BE2C (cell line): Measurements from ENCODE around the gene AIP.

ENCODE experiments used
- DNase-seq: peaks from one replicate; pipeline ENCODE4 v3.0.0-alpha.2; 2020
- H3K27me3 ChIP-seq: fragments of 250-450 bp; sonication (Bioruptor Pico); 2 replicates; pipeline ENCODE4 v1.5.1; 2020; ENCODE audit warnings: mild to moderate bottlenecking
- H3K36me3 ChIP-seq: fragments of 250-450 bp; sonication (Bioruptor Pico); 2 replicates; pipeline ENCODE4 v1.5.1; 2020; ENCODE audit warnings: mild to moderate bottlenecking
- H3K4me1 ChIP-seq: fragments of 250-450 bp; sonication (Bioruptor Pico); 2 replicates; pipeline ENCODE4 v1.5.1; 2020
- H3K4me3 ChIP-seq: 2 replicates; pipeline ENCODE4 v1.5.1; 2011; ENCODE audit warnings: low read depth, low read length
- H3K9me3 ChIP-seq: fragments of 250-450 bp; sonication (Bioruptor Pico); 2 replicates; pipeline ENCODE4 v1.5.1; 2020
- TF ChIP-seq, protein P1 (sequence below): IDR thresholded peaks from 2 replicates; pipeline ENCODE4 v1.5.1; 2012; ENCODE audit warnings: mild to moderate bottlenecking, low read depth, low read length

Gene AIP

DNA sequence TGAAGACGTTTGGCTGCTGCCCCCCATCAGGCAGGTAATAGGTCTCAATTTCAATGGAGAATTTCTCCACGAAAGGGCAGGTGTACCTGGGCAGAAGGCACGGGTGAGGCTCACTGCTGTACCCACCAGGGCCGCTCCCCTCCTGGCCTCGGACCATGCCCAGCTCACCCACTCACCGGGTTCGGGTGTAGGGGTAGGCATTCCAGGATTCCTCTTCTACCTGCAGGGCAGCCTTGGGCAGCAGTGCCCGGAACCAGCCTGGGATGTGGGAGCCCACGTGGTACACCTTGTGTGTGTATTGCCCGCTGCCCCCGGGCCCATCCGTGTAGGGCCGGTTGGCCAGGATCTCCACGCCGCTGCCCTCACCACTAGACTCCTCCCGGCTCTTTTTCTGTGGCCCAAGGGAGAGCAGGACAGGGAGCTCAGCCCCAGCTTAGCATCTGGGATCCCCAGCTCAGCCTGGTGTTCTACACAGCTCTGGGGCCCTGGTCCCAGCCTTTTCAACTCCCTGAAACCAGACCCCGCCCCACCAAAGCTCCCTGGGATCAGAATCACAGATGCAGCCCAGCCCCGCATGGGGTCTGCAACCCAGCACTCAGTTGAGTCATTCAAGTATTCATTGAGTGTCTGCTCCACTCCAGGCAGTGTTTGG is 19.6 kb downstream of the AIP start:
- TF ChIP-seq, protein P1, sequence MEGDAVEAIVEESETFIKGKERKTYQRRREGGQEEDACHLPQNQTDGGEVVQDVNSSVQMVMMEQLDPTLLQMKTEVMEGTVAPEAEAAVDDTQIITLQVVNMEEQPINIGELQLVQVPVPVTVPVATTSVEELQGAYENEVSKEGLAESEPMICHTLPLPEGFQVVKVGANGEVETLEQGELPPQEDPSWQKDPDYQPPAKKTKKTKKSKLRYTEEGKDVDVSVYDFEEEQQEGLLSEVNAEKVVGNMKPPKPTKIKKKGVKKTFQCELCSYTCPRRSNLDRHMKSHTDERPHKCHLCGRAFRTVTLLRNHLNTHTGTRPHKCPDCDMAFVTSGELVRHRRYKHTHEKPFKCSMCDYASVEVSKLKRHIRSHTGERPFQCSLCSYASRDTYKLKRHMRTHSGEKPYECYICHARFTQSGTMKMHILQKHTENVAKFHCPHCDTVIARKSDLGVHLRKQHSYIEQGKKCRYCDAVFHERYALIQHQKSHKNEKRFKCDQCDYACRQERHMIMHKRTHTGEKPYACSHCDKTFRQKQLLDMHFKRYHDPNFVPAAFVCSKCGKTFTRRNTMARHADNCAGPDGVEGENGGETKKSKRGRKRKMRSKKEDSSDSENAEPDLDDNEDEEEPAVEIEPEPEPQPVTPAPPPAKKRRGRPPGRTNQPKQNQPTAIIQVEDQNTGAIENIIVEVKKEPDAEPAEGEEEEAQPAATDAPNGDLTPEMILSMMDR, result no peak
- Histone ChIP-seq H3K4me3 (no peak overlapping the region), H3K9me3 (no peaks in the 10 kb centered on the region), H3K27me3 (no peaks in the 10 kb centered on the region), H3K4me1 (peaks cover 6% of the 10 kb centered on the region; the same call in 1 of the 2 replicates), H3K36me3 (no peaks in the 10 kb centered on the region)
- DNase-seq, result no peak

DNA sequence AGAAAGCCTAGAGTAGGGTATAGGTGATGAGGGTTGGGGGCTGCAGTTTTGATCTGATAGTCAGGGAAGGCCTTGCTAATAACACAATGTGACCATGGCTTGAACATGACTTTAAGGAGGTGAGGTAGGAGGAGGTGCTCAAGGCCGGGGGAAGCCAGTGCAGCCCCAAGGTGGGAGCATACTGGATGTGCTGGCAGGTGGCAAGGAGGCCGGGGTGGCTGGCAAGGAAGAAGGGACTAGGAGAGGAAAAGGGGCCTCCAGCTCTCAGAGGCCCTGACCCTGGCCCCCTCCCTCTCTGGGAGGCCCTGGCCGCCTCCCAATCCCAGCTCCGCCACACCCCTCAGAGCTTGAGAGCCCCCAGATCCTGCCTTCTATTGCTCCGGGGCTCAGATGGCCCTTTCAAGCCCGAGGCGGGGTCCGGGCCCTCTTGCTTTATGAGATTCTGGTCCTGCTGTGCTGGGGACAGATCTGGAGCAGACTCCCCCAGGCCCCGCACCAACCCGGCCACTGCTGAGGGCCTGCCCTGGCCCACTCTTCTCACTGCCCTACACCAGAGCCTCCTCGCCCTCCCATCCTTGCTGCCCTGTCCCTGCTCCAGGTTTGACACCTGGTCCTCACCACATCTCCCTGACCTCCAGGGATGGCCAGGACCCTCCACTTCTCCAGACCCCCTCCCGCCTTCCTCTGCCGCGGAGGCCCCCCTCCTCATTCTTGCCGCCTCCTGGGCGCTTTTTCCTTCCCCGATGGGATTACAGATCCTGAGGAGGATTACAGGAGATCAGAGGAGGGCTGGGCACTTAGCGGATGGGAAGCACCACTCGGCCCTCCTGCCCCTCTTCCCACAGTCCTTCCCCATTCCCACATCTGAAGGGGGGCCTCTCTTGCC is 20.5 kb downstream of the AIP start:
- DNase-seq, result no peak
- Histone ChIP-seq H3K4me3 (peak overlapping the region; percentile 73), H3K4me1 (peaks cover 6% of the 10 kb centered on the region; the same call in 1 of the 2 replicates), H3K36me3 (no peaks in the 10 kb centered on the region), H3K9me3 (no peaks in the 10 kb centered on the region), H3K27me3 (no peaks in the 10 kb centered on the region)
- TF ChIP-seq, protein P1, result no peak

DNA sequence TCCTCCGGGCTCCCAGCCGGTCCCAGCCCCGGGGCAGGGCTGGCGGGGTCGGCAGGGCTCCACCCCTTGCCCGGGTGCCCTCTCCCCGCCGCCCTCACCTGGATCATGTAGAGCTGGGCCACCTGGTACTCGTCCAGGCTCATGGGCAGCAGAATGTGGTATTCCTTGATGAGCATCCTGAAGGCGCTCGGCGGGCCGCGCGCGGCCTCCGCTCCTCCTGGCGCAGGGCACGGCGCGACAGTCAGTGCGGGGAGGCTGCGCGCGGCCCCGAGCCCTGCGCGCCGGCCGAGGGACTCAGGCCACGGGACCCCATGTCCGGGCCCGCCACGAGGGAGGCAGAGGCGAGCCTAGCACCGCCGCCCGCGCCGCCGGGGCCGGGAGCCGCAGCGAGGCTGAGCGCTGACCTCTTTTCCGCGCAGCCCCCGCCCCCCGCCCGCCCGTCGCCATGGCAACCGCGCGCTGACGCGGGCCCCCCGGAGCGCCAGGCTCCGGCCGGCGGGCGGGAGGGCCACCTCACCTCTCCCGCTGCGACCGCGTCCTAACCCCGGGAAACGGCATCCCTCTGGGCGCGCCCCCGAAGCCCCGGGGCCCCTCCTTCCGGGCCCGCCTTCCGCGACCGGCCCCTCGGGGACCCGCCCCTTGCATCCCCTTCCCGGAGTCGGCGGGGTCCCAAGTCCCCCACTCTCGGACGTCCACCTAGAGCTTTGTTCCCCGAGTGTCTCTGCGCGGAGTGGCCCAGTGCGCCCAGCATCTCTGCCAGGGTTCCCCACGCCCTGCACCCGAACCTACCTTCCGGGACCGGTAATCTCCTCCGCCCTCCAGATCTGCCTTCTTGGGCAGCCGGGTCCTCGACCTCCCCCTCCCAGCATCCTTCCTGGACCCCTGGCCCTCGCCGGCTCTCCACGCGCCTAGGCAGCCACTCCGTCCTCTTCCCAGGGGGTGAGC is 21.5 kb downstream of the AIP start:
- peak; percentile 38 for DNase-seq

DNA sequence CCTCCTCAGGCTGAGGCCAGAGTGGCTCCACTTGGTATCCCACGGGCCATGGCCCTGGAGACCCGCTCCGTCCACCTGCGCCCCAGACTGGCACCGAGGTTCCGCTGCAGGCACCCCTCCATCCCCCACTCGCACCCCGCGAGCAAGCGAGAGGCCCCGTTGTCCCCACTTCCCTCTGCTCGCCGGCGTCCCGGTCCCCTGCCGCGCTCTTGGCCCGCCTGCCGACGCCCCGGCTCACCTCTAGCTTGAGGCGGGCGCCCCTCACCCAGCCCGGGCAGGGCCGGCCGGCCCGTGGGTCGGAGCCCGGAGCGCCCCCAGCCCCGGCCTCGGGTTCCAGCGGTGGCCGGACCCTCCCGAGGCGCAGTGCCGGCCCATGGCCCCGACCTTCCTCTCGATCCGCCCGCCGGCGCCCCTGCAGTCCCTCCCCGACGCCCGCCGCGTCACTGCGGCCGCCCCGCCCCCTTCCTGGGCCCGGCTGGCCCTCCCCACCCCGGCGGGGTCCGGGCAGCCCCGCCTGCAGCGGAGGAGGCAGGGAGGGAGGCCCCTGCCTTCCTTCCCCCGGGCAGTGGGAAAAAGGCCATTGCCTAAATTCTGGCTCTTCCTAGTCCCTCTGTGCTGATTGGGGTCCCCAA is 22.2 kb downstream of the AIP start, which contains the start of gene PITPNM1:
TSS of gene PITPNM1 (minus strand) at position 414 of the 632 bp plus-strand sequence. CDS start 1,183 bp downstream, outside the sequence.
- H3K36me3 ChIP-seq, result no peaks in the 10 kb centered on the region
- H3K4me1 ChIP-seq, result peaks cover 6% of the 10 kb centered on the region; the same call in 1 of the 2 replicates
- H3K4me3 ChIP-seq, result peak within 1 kb of the TSS; percentile 73
- no peaks in the 10 kb centered on the region for H3K27me3 ChIP-seq
- TF ChIP-seq, protein P1, result no peak
- H3K9me3 ChIP-seq, result no peaks in the 10 kb centered on the region
- peak; percentile 62 for DNase-seq

More for the DNA sequence above, 21.5 kb downstream of the AIP start:
- H3K4me1 ChIP-seq, result peaks cover 6% of the 10 kb centered on the region; the same call in 1 of the 2 replicates
- TF ChIP-seq, protein P1, result no peak
- no peaks in the 10 kb centered on the region for H3K27me3 ChIP-seq
- no peaks in the 10 kb centered on the region for H3K9me3 ChIP-seq
- peak overlapping the region; percentile 73 for H3K4me3 ChIP-seq
- no peaks in the 10 kb centered on the region for H3K36me3 ChIP-seq

DNA sequence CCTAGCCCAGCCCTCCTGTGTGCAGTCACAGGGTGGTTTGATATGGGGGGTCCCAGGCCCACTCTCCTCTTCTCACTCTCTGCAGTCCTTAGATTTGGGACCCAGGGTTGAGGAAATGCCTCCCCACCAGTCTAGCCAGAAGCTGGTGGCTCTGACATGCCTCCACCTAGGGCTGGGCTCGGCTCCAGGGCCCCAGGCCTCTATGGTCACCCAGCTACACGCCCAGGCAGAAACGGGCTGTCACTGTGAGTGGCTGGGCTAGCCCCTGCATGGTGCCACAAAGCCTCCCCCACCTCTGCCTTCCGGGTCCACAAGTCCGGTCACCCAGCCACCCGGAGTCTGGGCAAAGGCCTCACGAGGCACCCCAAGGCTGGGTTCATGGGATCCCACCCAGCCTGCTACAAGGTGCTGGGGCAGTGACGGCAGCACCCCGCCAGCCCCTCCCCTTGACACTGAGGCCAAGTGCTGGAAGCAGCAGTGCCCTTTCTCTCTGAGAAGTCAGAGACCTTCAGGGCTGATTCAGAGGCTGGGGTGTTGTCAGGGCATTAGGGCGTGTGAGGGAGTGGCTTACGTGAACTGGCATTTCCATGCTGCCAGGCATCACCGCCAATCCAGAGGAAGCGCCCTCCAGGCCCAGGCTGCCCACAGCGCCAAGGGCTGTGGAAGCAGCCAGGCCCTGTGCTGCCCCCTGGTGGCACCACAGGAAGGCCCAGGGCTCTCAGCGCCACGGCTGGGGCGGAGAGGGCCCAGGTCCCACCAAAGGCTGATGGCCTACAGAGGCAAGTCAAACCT is 23.0 kb downstream of the AIP start:
- DNase-seq, result peak; percentile 94
- H3K27me3 ChIP-seq, result peaks cover 6% of the 10 kb centered on the region
- H3K9me3 ChIP-seq, result no peaks in the 10 kb centered on the region
- H3K4me1 ChIP-seq, result peaks cover 6% of the 10 kb centered on the region; the same call in 1 of the 2 replicates
- H3K36me3 ChIP-seq, result no peaks in the 10 kb centered on the region
- TF ChIP-seq, protein P1, result peak; percentile 98
- H3K4me3 ChIP-seq, result peak overlapping the region; percentile 34
